HG02885 (cell line): ENCODE results near the gene EML6.
A peak's percentile ranks its signal among the peaks of the same experiment; 100 is the strongest.

Experiments
- ATAC-seq: cut with Tn5 transposase; IDR thresholded peaks from one replicate; pipeline ENCODE4 v1.9.1; 2021; ENCODE audit warnings: mild to moderate bottlenecking; ENCODE audit not compliant: unreplicated experiment, poor library complexity

The EML6 gene

GRCh38 chr2:54704688-54705605 is 18.5 kb upstream of the EML6 start:
- ATAC-seq = peak; percentile 78

GRCh38 chr2:54706622-54707021 is 16.8 kb upstream of the EML6 start:
- no peak for ATAC-seq

- no peak for ATAC-seq
Measured at GRCh38 chr2:54708584-54709335, 14.7 kb upstream of the EML6 start.

- no peak for ATAC-seq
Measured at GRCh38 chr2:54709336-54709809, 14.1 kb upstream of the EML6 start.

- no peak for ATAC-seq
Measured at GRCh38 chr2:54710216-54710615, 13.2 kb upstream of the EML6 start.

GRCh38 chr2:54712516-54712915 is 10.9 kb upstream of the EML6 start:
- no peak for ATAC-seq

- ATAC-seq = no peak
Measured at GRCh38 chr2:54714996-54715395, 8.5 kb upstream of the EML6 start.

GRCh38 chr2:54716375-54716774 is 7.1 kb upstream of the EML6 start:
- ATAC-seq = no peak

- no peak for ATAC-seq
Measured at GRCh38 chr2:54720563-54720962, 2.9 kb upstream of the EML6 start.

- no peak for ATAC-seq
Measured at GRCh38 chr2:54722641-54723040, 821 bp upstream of the EML6 start.

GRCh38 chr2:54723996-54724559 is 616 bp downstream of the EML6 start:
- ATAC-seq = no peak

GRCh38 chr2:54724560-54725342 is 1.3 kb downstream of the EML6 start:
- no peak for ATAC-seq

- ATAC-seq = no peak
Measured at GRCh38 chr2:54725343-54726099, 2.1 kb downstream of the EML6 start.

GRCh38 chr2:54726431-54726830 is 3.0 kb downstream of the EML6 start:
- no peak for ATAC-seq

GRCh38 chr2:54726940-54727339 is 3.5 kb downstream of the EML6 start:
- no peak for ATAC-seq

- ATAC-seq = no peak
Measured at GRCh38 chr2:54728669-54729120, 5.2 kb downstream of the EML6 start.

- no peak for ATAC-seq
Measured at GRCh38 chr2:54735636-54736035, 12.2 kb downstream of the EML6 start.

GRCh38 chr2:54738281-54738680 is 14.8 kb downstream of the EML6 start:
- ATAC-seq = no peak

GRCh38 chr2:54740333-54740732 is 16.9 kb downstream of the EML6 start:
- ATAC-seq = no peak
